Sigmoid colon (tissue), 4 donors: Measurements from ENCODE around the gene PPFIA3.

Experiments used
- CTCF ChIP-seq, 4 experiments: fragments of 450-650 bp in 3 of 4; fragments of 200-600 bp in 1 of 4; IDR thresholded peaks; one replicate each; pipeline ENCODE4 v1.5.1; 2016 to 2019; ENCODE audit warnings: antibody characterized with exemption in 4 of 4, mild to moderate bottlenecking in 3 of 4, moderate library complexity in 2 of 4
- POLR2A ChIP-seq, 2 donors: fragments of 450-650 bp; IDR thresholded peaks; one replicate each; pipeline ENCODE4 v1.6.1; 2016; ENCODE audit warnings: antibody characterized with exemption in 2 of 2, mild to moderate bottlenecking in 2 of 2, moderate library complexity in 2 of 2
- POLR2AphosphoS5 ChIP-seq, 4 donors: sonication (generic); formaldehyde crosslinking; IDR thresholded peaks; one replicate each; pipeline ENCODE4 v1.6.1; 2017; ENCODE audit warnings: antibody characterized with exemption in 4 of 4

- TF ChIP-seq CTCF (IDR thresholded peaks at IDR 0.05) (no peak), POLR2AphosphoS5 (IDR thresholded peaks at IDR 0.05) (no peak), POLR2A (IDR thresholded peaks at IDR 0.05) (no peak)
These were observed 41.3 kb downstream of the PPFIA3 start for GRCh38 chr19:49160450-49161189.
